SK-N-SH treated with all-trans-retinoic acid at 6 μM for 48 hours (cell line): ENCODE measurements around the gene GJC2.

Experiments used
- CREB5 ChIP-seq: fragments of 250-450 bp; sonication (Bioruptor Pico); IDR thresholded peaks from 2 replicates; pipeline ENCODE4 v1.5.1; 2020; ENCODE audit warnings: low read depth, mild to moderate bottlenecking, moderate library complexity
- ISL1 ChIP-seq: fragments of 250-450 bp; sonication (Bioruptor Pico); IDR thresholded peaks from 2 replicates; pipeline ENCODE4 v2.1.2; 2022; ENCODE audit warnings: mild to moderate bottlenecking, moderate library complexity
- OSR1 ChIP-seq: fragments of 250-450 bp; sonication (Bioruptor Pico); IDR thresholded peaks from 2 replicates; pipeline ENCODE4 v1.8.0; 2022; ENCODE audit warnings: moderate library complexity, mild to moderate bottlenecking, inconsistent platforms
- RARB ChIP-seq: fragments of 250-450 bp; sonication (Bioruptor Pico); IDR thresholded peaks from 2 replicates; pipeline ENCODE4 v1.8.0; 2021; ENCODE audit warnings: mild to moderate bottlenecking, moderate library complexity
- SNAI2 ChIP-seq: fragments of 250-450 bp; sonication (Bioruptor Pico); IDR thresholded peaks from 2 replicates; pipeline ENCODE4 v1.5.0; 2020; ENCODE audit warnings: mild to moderate bottlenecking, moderate library complexity
- ZNF70 ChIP-seq: fragments of 450-650 bp; formaldehyde crosslinking; IDR thresholded peaks from 2 replicates; pipeline ENCODE4 v1.5.0; 2020; ENCODE audit warnings: mild to moderate bottlenecking, moderate library complexity
- ZNF8 ChIP-seq: fragments of 450-650 bp; formaldehyde crosslinking; IDR thresholded peaks from 2 replicates; pipeline ENCODE4 v1.5.0; 2020; ENCODE audit warnings: mild to moderate bottlenecking, moderate library complexity
- TF ChIP-seq, protein P1 (sequence below): fragments of 250-450 bp; sonication (Bioruptor Pico); IDR thresholded peaks from 2 replicates; pipeline ENCODE4 v1.8.0; 2020; ENCODE audit warnings: mild to moderate bottlenecking, moderate library complexity, borderline replicate concordance
- TF ChIP-seq, protein P2 (sequence below): fragments of 250-450 bp; sonication (Bioruptor Pico); IDR thresholded peaks from 2 replicates; pipeline ENCODE4 v1.5.1; 2021; ENCODE audit warnings: mild to moderate bottlenecking, moderate library complexity

- TF ChIP-seq OSR1 (CRISPR knock-in tag): no peak
- TF ChIP-seq CREB5 (CRISPR knock-in tag): no peak
- TF ChIP-seq ISL1 (CRISPR knock-in tag): no peak
- TF ChIP-seq SNAI2 (CRISPR knock-in tag): no peak
- TF ChIP-seq, protein P1, sequence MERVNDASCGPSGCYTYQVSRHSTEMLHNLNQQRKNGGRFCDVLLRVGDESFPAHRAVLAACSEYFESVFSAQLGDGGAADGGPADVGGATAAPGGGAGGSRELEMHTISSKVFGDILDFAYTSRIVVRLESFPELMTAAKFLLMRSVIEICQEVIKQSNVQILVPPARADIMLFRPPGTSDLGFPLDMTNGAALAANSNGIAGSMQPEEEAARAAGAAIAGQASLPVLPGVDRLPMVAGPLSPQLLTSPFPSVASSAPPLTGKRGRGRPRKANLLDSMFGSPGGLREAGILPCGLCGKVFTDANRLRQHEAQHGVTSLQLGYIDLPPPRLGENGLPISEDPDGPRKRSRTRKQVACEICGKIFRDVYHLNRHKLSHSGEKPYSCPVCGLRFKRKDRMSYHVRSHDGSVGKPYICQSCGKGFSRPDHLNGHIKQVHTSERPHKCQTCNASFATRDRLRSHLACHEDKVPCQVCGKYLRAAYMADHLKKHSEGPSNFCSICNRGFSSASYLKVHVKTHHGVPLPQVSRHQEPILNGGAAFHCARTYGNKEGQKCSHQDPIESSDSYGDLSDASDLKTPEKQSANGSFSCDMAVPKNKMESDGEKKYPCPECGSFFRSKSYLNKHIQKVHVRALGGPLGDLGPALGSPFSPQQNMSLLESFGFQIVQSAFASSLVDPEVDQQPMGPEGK (CRISPR knock-in tag): no peak
- TF ChIP-seq, protein P2, sequence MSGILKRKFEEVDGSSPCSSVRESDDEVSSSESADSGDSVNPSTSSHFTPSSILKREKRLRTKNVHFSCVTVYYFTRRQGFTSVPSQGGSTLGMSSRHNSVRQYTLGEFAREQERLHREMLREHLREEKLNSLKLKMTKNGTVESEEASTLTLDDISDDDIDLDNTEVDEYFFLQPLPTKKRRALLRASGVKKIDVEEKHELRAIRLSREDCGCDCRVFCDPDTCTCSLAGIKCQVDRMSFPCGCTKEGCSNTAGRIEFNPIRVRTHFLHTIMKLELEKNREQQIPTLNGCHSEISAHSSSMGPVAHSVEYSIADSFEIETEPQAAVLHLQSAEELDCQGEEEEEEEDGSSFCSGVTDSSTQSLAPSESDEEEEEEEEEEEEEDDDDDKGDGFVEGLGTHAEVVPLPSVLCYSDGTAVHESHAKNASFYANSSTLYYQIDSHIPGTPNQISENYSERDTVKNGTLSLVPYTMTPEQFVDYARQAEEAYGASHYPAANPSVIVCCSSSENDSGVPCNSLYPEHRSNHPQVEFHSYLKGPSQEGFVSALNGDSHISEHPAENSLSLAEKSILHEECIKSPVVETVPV (CRISPR knock-in tag): no peak
- no peak for TF ChIP-seq ZNF8 (CRISPR knock-in tag)
- TF ChIP-seq RARB (CRISPR knock-in tag): no peak
- TF ChIP-seq ZNF70: no peak
These were observed 16.6 kb downstream of the GJC2 start for GRCh38 chr1:228166170-228166936.
